Kidney glomerular epithelial cell (primary cell): Measurements from ENCODE around the gene PXN.

Experiments
- DNase-seq: peaks from one replicate; lab custom pipeline; 2025; lab: John Stamatoyannopoulos, UW

The PXN gene

DNA sequence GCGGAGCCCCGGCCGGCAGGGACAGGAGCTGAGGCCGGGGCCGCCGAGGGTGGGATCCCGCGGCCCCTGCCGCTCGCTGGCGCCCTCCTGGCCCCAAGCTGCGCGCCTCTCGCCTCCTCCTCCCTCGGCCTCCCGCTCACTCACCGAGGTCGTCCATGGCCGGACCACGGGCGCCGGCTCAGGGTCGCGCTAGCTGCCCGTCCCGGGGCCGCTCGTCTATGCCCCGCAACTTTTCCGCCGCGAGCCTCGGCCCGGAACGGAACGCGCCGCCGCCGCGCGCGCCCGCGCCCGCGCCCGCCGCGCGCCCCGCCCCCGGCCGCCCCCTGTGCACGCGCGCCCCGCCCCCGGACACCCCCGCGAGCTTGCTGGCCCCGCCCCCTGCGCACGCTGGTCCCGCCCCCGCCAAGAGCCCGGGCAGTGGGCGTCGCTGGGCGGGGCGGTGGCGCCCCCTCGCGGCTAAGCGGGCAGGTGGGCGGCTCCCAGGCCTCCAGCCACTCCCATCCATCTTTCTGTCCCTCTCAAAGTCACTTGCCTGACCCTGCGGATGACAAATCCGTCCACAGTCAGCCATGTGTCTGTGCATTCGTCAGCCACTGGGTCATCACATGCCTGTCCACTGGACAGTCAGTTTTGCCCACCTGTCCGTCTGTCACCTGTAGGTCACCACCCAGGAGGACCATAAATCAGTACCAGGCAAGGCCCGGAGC is at the start of gene PXN:
Gene PXN, minus strand, starts transcription at position 258 of the 707 bp plus-strand sequence. Its CDS starts 101 bp downstream, at position 157.
- DNase-seq, result peak; percentile 52

DNA sequence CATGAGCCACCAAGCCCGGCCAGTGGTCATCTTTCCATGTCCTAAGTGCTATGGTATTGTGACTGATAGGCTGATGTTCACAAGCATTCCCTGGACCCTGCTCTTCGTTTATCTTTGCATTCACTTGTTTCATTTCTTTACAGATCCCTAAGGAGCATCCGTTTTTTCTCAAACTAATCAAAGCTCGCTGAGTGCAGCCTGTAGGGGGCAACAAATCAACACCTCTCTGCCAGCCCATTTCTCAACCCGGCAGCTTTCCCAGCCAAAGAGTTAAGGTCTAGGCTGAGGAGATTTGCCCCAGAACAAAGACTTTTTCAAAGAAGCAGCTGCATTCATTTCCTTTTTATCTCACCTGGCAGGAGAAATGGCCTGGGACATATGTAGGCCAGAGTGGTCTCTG is 48.7 kb upstream of the PXN start:
- DNase-seq, result no peak

GRCh38 chr12:120301962-120302815 is 36.7 kb upstream of the PXN start, which contains the start of gene SIRT4:
Gene SIRT4, plus strand, starts transcription at chr12:120302321. Its CDS starts 1,241 bp downstream, at chr12:120303562.
- peak; percentile 93 for DNase-seq

- DNase-seq, result peak; percentile 92
Measured at GRCh38 chr12:120292661-120293531, 27.4 kb upstream of the PXN start, which contains the start of gene RNU4-1. Gene RNU4-1, minus strand, starts transcription at chr12:120293237.

GRCh38 chr12:120292411-120292660 is 26.8 kb upstream of the PXN start:
- no peak for DNase-seq

DNA sequence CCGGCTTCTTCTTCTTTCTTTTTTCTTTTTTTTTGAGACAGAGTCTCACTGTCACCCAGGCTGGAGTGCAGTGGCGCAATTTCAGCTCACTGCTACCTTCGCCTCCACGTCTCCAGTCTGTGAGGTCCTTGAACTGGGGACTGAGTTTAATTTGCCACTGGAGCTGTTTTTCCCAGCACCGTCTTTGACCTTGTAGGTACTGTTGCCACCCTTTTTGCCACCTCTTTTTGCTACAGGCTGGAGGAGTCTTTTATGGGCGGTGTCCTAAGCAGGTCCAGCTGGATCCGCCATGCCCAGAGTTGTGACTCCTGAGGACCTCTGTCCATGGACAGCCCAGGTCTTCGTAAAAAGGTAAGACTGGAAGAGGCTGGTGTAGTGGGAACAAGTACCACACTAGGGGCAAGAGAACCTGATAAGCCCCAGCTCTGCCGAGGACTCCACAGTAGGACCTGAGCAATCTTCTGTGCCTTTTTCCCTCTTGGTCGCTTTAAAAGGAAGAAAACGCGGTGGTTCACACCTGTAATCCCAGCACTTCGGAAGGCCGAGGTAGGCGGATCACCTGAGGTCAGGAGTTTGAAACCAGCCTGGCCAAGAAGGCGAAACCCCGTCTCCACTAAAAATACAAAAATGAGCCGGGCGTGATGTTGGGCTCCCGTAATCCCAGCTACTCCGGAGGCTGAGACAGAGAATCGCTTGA is 25.2 kb upstream of the PXN start:
- DNase-seq, result no peak

DNA sequence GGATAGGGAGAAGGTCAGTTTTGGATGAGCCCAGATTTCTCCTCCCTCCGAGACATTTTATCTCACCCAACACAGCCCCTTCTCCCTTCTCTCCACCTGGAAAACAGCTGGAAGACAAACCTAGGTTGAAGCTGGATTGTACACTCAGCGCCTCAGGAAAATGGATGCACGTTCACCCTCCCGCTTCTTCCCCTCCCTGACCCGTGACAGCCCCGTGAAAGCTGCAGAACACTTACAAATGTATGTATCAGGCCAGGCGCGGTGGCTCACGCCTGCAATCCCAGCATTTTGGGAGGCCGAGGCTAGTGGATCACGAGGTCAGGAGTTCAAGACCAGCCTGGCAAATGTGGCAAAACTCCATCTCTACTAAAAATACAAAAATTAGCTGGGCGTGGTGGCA is 22.0 kb upstream of the PXN start:
- DNase-seq, result no peak

- DNase-seq, result no peak
Measured at GRCh38 chr12:120286768-120287490, 21.4 kb upstream of the PXN start.

DNA sequence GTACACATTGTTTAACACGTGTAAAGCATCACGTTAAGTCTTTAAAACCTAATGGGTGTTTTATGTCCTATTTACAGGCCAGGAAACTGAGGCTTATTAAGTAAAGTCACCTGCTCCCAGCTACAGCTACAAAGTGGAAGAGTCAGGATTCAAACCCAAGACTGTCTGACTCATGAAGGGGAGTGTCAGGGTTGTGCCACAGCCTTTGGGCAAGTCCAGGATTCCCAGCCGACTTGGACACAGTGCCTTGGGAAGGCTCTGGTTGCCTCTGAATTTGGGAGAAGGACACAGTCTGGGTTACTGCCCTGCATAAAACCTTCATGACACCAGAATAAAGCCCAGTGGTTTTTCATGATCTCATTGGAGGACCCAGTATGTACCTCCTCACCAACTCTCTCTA is 18.9 kb upstream of the PXN start:
- no peak for DNase-seq

- DNase-seq, result no peak
Measured at GRCh38 chr12:120283318-120283717, 17.8 kb upstream of the PXN start.

DNA sequence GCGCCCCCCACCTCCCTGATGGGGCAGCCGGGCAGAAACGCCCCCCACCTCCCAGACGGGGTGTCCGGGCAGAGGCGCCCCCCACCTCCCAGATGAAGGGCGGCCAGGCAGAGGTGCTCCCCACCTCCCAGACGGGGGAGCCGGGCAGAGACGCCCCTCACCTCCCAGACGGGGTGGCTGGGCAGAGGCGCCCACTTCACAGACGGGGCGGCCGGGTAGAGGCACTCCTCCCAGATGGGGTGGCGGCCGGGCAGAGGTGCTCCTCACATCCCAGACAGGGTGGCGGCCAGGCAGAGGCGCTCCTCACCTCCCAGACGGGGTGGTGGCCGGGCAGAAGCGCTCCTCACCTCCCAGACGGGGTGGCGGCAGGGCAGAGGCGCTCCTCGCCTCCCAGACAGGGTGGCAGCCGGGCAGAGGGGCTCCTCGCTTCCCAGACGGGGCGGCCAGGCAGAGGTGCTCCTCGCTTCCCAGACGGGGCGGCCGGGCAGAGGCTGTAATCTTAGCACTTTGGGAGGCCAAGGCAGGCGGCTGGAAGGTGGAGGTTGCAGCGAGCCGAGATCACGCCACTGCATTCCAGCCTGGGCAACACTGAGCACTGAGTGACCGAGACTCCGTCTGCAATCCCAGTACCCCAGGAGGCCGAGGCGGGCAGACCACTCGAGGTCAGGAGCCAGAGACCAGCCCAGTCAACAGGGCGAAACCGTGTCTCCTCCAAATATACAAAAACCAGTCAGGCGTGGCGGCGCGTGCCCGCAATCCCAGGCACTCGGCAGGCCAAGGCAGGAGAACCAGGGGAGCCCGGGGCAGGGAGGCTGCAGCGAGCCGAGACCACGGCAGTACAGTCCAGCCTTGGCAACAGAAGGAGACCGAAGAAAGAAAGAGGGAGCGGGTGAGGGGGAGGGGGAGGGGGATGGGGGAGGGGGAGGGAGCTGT is 12.9 kb upstream of the PXN start:
- DNase-seq, result no peak

DNA sequence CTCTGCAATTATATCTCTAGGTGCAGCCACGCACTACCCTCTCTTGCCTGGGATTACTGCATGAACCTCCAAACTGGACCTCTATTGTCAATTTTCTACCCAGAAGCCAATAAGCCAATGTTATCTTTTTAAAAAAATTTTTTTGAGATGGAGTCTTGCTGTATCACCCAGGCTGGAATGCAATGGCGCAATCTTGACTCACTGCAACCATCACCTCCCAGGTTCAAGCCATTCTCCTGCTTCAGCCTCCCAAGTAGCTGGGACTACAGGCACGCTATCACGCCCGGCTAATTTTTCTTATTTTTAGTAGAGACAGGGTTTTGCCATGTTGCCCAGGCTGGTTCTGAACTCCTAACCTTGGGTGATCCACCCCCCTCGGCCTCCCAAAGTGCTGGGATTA is 11.2 kb upstream of the PXN start:
- no peak for DNase-seq

GRCh38 chr12:120267736-120268135 is 2.2 kb upstream of the PXN start:
- DNase-seq, result no peak

DNA sequence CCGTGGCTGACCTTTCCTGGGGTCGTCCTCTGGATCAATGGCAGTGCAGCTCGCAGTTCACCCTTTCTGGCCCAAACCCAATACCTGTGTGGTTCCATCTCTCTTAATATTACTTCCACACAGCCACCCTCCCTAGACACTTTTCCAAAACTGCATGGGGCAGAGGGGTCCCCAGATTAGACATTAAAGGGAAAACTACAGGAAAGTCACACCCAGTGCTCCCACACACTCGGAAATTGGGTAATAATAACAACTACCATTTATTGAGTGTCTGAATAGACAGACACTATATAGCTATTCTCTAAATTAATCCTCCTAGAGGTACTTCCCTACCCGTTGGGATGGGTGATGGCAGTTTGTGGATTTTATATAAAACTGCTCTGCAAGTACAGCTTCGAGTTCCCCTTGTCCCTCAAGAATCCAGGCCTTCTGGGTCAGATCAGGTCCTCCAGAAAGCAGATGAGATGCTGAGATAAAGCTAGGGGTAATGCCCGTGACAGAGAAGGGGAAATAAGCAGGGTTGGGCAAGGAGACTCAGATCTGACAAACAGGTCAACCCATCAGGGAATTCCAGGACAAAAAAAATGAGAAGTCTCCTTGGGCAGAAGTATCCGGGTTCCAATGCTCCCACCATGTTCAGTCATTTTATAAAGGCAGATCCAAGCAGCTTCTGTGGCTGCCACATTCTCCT is 795 bp upstream of the PXN start:
- DNase-seq, result no peak

GRCh38 chr12:120264904-120265472 is 542 bp downstream of the PXN start:
- no peak for DNase-seq

DNA sequence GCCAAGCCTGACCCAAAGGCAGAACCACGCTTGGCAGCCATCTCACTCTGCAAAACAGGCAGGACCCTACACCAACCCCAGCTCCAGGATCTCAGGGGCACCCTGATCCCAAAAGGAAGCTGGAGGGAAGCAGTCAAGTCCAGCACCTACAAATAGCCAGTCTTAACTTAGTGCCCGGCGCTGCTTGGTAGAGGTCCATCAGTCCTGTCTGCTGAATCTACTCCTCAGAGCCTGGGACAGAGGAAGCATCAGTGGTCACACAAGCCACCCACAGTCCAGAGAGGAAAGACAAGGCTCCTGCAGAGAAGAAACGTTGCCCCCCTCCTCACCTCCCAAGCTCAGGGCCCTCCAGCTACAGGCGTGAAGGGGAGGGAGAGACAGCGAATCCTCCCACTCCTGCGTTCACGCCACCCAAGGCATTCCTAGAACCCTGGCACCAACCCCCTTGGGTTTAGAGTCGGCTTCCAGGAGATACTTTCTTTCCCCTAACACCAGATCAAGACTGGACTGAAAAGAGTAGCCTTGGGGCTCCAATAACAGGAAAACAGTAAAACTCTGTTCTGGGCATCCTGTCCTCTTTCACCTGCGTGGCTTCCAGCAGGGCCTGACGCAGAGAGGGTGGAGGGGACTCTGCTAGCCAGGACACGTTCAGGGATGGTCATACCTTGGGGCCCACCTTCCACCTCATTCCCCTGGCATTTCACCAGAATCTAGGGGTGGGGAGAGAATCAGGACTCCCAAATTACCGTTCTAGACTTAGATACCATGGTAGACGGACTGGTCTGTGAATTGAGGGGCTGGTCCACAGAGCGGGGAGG is 1.2 kb downstream of the PXN start:
- no peak for DNase-seq

DNA sequence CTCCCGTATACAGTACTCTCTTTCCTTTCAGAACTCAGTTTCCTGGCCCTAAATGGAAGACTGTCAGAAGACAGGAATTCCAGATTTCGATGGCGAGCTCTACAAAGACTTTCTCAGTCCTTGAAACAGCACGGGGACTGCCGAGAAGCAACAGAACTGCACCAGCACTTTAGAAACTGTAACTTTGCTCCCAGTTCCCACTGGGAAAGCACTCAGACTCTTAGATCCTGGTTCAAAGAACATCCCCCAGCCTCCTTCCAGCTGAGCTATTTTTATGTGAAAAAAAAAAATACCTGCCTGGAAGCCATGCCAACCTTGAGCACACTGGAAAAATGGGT is 1.8 kb downstream of the PXN start:
- DNase-seq, result no peak
